Endothelial cell of hepatic sinusoid (primary cell): ENCODE results near the gene C16orf78.

Source experiments
- in situ Hi-C: cut with HindIII; loops from 2 replicates; pipeline ENCODE4 v1.10.0; 2017; ENCODE audit warnings: low sequenced_read_pairs

C16orf78 gene

GRCh38 chr16:49424961-49425360 lies 51.4 kb downstream of the C16orf78 start:
- in situ Hi-C loops: loop anchor here (25.0 kb wide), 2 partner anchors 87 to 487 kb away; no protein-coding TSS in a partner anchor

GRCh38 chr16:49427771-49428170 lies 54.2 kb downstream of the C16orf78 start:
- in situ Hi-C loops: no loop called here

GRCh38 chr16:49428808-49429207 lies 55.2 kb downstream of the C16orf78 start:
- in situ Hi-C loops: no loop called here

GRCh38 chr16:49431040-49431439 lies 57.4 kb downstream of the C16orf78 start:
- in situ Hi-C loops: no loop called here

GRCh38 chr16:49431591-49432290 lies 58.1 kb downstream of the C16orf78 start:
- in situ Hi-C loops: no loop called here

GRCh38 chr16:49434733-49435132 lies 61.1 kb downstream of the C16orf78 start:
- in situ Hi-C loops: no loop called here

GRCh38 chr16:49436181-49436580 lies 62.6 kb downstream of the C16orf78 start:
- in situ Hi-C loops: no loop called here

GRCh38 chr16:49437344-49437743 lies 63.7 kb downstream of the C16orf78 start:
- in situ Hi-C loops: no loop called here

- in situ Hi-C loops: no loop called here
Measured at GRCh38 chr16:49439050-49439449, 65.4 kb downstream of the C16orf78 start.

- in situ Hi-C loops: no loop called here
Measured at GRCh38 chr16:49439676-49440075, 66.1 kb downstream of the C16orf78 start.

GRCh38 chr16:49440156-49441065 lies 66.8 kb downstream of the C16orf78 start:
- in situ Hi-C loops: no loop called here

- in situ Hi-C loops: no loop called here
Measured at GRCh38 chr16:49441366-49441780, 67.8 kb downstream of the C16orf78 start.

GRCh38 chr16:49442805-49443204 lies 69.2 kb downstream of the C16orf78 start:
- in situ Hi-C loops: no loop called here

GRCh38 chr16:49443576-49443975 lies 70.0 kb downstream of the C16orf78 start:
- in situ Hi-C loops: no loop called here

- in situ Hi-C loops: no loop called here
Measured at GRCh38 chr16:49446805-49447204, 73.2 kb downstream of the C16orf78 start.
